H1 (cell line): ENCODE results near the gene NPR1. TPM values are rescaled to one million over a fixed set of nuclear protein-coding genes. Genes with fewer than 3 reads are reported as not detected.

Source experiments
- ASH2L ChIP-seq: fragments of 200-600, 300-600 bp; sonication (generic); IDR thresholded peaks from one replicate; pipeline ENCODE4 v1.7.1; 2017; ENCODE audit warnings: low read length
- CREB1 ChIP-seq: IDR thresholded peaks from 2 replicates; pipeline ENCODE4 v1.6.1; 2012; ENCODE audit warnings: inconsistent platforms
- EP300 ChIP-seq, 2 experiments: IDR thresholded peaks; 1 replicate in 1 of 2; 2 replicates in 1 of 2; pipeline ENCODE4 v1.6.1; 2011 to 2012; ENCODE audit warnings: low read depth in 2 of 2, low read length in 2 of 2, mild to moderate bottlenecking in 2 of 2, borderline replicate concordance in 1 of 2, inconsistent platforms in 1 of 2, moderate library complexity in 1 of 2
- GABPA ChIP-seq: IDR thresholded peaks from 2 replicates; pipeline ENCODE4 v1.6.1; 2011; ENCODE audit warnings: mild to moderate bottlenecking, low read length, moderate library complexity, borderline replicate concordance; ENCODE audit not compliant: insufficient read depth
- HDAC2 ChIP-seq, 2 experiments: fragments of 300-600 bp in 1 of 2; sonication (generic) in 1 of 2; IDR thresholded peaks; 2 replicates each; pipeline ENCODE4 v1.6.1; 2011 to 2012; ENCODE audit warnings: low read depth in 2 of 2, low read length in 2 of 2, mild to moderate bottlenecking in 2 of 2, moderate library complexity in 2 of 2, borderline replicate concordance in 1 of 2, inconsistent platforms in 1 of 2
- HDAC6 ChIP-seq: IDR thresholded peaks from one replicate; pipeline ENCODE4 v1.7.1; 2012; ENCODE audit warnings: low read depth, mild to moderate bottlenecking, inconsistent platforms, low read length, moderate library complexity
- KDM5A ChIP-seq: fragments of 200-600 bp; IDR thresholded peaks from 2 replicates; pipeline ENCODE4 v1.7.1; 2012; ENCODE audit warnings: mild to moderate bottlenecking, low read length, inconsistent platforms, mixed read lengths
- RAD21 ChIP-seq, 2 experiments: IDR thresholded peaks in 1 of 2; conservative IDR thresholded peaks in 1 of 2; 2 replicates each; pipeline ENCODE4 v1.6.1; 2011; ENCODE audit warnings: low read depth in 2 of 2, low read length in 2 of 2, improper control_type of control experiment in 1 of 2, inconsistent platforms in 1 of 2, mild to moderate bottlenecking in 1 of 2, moderate library complexity in 1 of 2
- RXRA ChIP-seq: IDR thresholded peaks from 2 replicates; pipeline ENCODE4 v1.6.1; 2011; ENCODE audit warnings: low read depth, mild to moderate bottlenecking, low read length, moderate library complexity; ENCODE audit not compliant: insufficient read depth
- SIN3A ChIP-seq, 2 experiments: IDR thresholded peaks in 1 of 2; conservative IDR thresholded peaks in 1 of 2; 2 replicates each; pipeline ENCODE4 v1.6.1; 2011 to 2012; ENCODE audit warnings: low read length in 2 of 2, improper control_type of control experiment in 1 of 2, low read depth in 1 of 2, mild to moderate bottlenecking in 1 of 2
- SIX5 ChIP-seq: IDR thresholded peaks from 2 replicates; pipeline ENCODE4 v1.6.1; 2011; ENCODE audit warnings: mild to moderate bottlenecking, low read depth, low read length
- TEAD4 ChIP-seq: IDR thresholded peaks from 2 replicates; pipeline ENCODE4 v1.6.1; 2012; ENCODE audit warnings: low read depth, low read length, inconsistent platforms, mixed read lengths
- polyA plus RNA-seq, 7 experiments: library from polyadenylated mRNA; depleted of rRNA in 3 of 7; stranded (reverse) in 5 of 7; unstranded in 2 of 7; fragments of >200 nt in 5 of 7; fragments of 200-250 nt in 2 of 7; gene quantifications; 1 replicate in 5 of 7; 2 replicates in 1 of 7; 4 replicates in 1 of 7; pipeline versions ENCODE4 v1.2.1 to v1.2.3, GENCODE V29; 2011 to 2013; ENCODE audit warnings: missing spikeins in 2 of 7, mixed read lengths in 2 of 7
- total RNA-seq: library from RNA; stranded (reverse); fragmentation: NEBNext Ultra II Directional; extraction: Animal tissue kit (Norgen Biotek cat#: 25700); gene quantifications from 2 replicates; pipeline ENCODE4 v1.2.1, GENCODE V29; 2021

The NPR1 gene
- total and polyA plus RNA-seq, 2 of the 8 experiments (the other 6 are each of a cell fraction or from before 2014, with no cell fraction given), result 11.7 to 13.2 TPM

DNA sequence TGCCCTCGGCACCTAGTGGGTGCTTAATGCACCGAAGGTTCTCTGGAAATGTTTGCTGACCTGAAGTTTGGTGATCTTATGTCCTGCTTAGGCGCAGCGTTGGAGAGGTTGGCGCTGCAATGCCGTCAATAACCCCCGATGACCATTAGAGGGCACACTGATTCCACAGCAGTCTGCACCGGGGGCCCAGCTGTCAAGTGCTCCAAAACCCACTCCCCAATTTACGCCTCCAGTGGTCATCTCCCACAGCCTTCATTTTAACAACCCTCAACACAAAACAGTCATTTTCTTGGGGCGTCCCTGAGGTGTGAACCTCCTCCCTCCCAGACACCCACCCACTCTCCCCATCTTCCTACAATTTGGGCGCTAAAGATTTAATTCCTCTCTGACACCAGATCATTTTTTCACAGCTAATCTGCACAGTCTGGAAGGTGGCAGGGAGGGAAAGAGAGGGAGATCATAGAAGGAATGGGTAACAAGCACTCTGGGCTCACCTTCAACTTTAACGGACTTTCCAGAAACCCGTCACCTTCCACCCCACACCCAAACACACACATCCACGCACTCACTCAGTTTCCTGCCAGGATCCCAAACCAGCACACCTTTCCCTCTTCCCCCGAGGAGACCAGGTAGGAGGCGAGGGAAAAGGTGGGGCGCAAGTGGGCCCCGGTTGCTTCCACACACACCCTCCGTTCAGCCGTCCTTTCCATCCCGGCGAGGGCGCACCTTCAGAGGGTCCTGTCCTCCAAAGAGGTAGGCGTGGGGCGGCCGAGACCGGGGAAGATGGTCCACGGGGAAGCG is 570 bp upstream of the NPR1 start (continued):
- TF ChIP-seq SIN3A (conservative IDR thresholded peaks at IDR 0.05 in 1 of 2, IDR thresholded peaks at IDR 0.05 in 1 of 2; ENCODE audit: low read depth in 1 of 2, low read length in 2 of 2) (peak; percentile 88 to 94; a peak in 3 of 4 replicates), HDAC2 (IDR thresholded peaks at IDR 0.05; ENCODE audit: borderline replicate concordance in 1 of 2, low read depth in 2 of 2, low read length in 2 of 2) (peak; percentile 64 to 76; a peak in 2 of 4 replicates), ASH2L (no peak), TEAD4 (no peak), HDAC6 (no peak), CREB1 (peak; percentile 68), GABPA (no peak), KDM5A (no peak), RAD21 (IDR thresholded peaks at IDR 0.05 in 1 of 2, conservative IDR thresholded peaks at IDR 0.05 in 1 of 2; ENCODE audit: low read depth in 2 of 2, low read length in 2 of 2) (peak; percentile 94 to 95), RXRA (no peak), EP300 (IDR thresholded peaks at IDR 0.05; ENCODE audit: borderline replicate concordance in 1 of 2, low read depth in 2 of 2, low read length in 2 of 2) (no peak), SIX5 (no peak)
